ENCODE measurements around the gene MTAP. TPM values are rescaled to one million over a fixed set of nuclear protein-coding genes. Genes with fewer than 3 reads are reported as not detected.
"Not testable (repeated sequence)": the region's sequence is repeated elsewhere in the genome, so short reads cannot be mapped to it uniquely, and the experiment has no call there.

The MTAP gene
- total RNA-seq, 1 donor from 2014 or later = 63.7 TPM

DNA sequence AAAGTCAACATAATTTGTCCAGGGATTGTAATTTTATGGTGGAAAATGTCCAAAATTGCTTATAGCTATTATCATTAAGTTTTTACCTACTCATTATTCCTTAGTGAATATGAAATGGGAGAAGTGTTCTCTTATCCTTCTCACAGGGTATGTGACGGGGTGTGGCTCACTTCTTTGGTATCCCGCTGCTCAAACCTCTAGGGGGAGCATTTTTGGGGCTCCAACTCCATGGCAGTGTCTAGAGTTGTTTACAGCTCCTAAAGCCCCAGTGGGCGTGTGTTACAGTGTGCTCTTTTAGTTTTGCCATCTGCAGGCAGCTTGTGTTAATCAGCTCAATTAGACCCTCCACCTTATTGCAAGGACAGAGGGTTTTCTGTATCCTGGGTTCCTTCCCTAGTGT, 102.3 kb downstream of the MTAP start:
- intact Hi-C loops (cut with micrococcal nuclease) = no loop called here

DNA sequence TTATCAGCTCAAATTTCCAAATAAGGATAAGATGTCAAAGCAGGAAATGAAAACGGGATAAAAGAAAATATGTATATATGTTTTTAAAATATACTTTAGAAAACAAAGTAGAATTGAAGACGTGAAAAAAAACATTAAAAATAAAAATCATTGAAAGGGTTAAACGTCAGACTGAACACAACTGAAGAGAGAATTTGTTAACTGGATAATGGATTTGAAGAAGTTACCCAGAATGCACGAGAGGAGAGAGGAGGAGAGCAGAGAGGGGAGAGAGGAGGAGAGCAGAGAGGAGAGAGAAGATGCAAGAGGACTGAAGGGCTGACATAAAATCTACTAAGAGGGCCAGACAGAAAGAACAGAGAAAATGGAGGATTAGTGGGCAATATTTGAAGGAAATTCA, 103.8 kb downstream of the MTAP start:
- intact Hi-C loops (cut with micrococcal nuclease) = no loop called here

DNA sequence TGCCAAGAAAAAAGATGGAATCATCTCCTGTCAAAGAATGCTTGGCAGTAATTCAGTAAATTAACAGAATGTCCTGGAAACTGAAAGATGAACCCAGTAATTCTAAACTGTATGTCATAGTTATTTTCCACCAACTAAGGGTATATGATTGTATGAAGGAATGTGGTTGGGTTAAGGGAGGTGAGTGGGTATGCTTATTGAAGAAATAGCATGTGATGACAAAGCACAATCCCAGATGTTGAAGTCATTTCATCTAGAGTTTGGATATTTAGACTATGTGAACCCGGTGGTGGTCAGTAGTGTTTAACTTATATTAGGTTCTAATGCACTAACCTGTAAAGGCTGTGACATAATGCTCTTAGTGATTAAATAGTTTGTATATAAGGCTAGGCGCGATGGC, 104.4 kb downstream of the MTAP start:
- intact Hi-C loops (cut with micrococcal nuclease) = no loop called here

DNA sequence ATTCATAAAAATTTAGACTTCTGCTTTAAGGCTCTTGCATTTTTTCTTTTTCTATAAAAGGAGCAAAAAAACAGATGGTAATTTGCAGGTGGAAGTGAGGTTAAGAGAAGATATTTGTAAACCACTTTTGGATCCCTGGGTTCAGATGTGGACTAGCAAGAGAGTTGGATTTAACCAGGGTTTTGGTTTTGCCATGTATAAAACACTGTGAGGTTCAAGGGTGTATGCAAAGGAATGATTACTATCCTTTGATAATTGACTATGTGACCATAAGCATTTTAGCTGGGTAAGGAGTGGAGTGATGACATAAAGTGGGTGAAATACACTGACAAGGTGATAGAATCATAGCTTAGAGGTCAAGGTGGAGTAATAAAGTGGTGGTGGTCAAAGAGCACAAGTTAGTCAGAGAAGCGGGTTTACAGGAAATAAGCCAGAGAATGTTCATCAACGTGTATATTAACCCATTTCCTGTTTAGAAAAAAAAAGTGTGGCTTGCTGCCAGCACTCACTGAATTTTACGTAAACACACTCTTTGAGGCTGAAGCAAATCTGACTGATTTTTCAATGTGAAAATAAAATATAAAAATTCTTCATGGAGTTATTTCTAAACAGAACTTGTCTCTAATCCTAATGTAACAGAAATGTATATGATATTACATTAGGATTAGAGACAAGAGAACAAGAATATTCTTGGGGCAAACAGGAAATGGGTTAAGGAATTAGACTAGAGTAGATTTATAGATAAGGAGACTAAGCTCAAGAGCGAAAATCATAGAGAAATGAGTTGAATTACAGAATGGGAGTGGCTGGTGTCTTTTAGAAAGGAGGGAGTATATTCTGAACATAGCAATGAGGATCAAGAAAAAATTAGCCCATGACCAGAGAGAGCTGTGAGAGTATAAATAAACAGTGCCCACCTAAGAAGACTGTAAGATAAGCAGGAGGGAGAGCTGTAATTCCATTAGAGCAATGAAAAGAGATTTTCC, 117.2 kb downstream of the MTAP start:
- intact Hi-C loops (cut with micrococcal nuclease) = loop anchor here (1.0 to 2.0 kb wide), 2 partner anchors 46 to 75 kb away; partner anchors contain the start of genes CDKN2A and CDKN2B-AS1

DNA sequence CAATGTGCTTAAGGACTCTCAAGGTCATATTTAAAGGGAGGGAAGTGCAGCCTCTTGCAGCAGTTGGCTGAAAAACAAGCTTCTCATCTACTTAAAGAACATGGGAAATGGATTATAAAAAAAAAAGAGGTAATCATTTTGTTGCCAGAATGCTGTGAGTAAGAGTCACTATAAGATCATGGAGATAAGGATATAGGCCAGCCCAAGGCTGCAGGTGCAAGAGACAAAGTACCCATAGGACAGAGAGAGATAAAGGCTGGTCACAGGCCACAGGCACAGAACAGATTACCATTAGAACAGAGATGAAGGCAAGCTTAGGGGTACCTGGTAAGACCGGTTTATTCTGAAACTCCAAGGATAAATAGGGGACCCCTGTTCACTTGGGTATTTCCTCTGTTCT, 121.3 kb downstream of the MTAP start:
- intact Hi-C loops (cut with micrococcal nuclease) = no loop called here

DNA sequence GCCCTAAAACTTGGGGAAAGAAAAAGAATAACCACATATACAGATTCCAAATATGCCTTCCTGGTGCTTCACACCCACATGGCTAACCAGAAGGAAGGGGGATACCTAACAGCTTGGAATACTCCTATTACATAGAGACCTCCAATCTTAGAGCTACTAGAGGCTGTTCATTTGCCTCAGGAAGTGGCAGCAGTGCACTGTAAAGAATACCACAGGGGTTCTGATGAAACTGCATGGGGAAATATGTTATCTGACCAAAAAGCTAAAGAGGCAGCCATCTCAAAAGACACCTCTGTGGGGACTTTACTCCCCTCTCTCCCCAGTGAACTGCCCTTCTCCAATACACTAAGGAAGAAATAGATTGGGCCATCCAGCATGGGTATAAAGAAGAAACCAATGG, 125.3 kb downstream of the MTAP start:
- intact Hi-C loops (cut with micrococcal nuclease) = no loop called here

DNA sequence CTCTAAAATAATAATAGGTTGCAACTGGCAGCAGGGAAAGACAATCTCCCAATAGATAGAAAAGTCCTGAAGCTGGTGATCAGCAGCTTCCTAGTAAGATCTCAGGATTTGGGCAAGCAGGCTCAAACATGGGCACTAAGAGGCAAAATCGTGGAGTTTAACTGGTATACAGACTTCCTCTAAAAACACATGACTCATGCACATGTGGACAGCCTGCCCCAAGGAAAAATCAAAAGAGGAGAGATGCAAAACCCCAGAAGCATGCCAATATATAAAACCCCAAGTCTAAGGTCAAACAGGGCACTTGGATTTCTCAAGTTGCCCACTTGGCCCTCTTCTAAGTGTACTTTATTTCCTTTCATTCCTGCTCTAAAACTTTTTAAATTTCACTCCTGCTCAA, 129.0 kb downstream of the MTAP start:
- intact Hi-C loops (cut with micrococcal nuclease) = no loop called here

DNA sequence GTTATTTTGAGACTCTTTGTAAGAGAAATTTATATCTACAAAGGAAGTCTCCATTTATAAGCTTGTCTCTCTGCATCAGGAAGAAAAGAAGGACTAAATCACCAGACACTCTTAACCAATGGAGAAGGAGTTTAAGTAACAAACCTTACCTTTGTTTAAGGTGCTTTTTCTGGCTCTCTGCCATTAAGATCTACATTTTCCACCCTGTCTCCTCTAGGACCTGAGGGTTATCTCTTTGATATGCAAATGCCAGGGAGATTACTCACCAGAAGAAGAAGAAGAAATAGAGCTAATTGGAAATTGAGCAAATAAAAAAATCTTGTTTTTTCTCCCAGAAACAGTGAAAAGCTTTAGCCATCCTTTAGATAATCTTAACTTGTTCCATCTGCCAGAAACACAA, 130.8 kb downstream of the MTAP start:
- intact Hi-C loops (cut with micrococcal nuclease) = no loop called here

DNA sequence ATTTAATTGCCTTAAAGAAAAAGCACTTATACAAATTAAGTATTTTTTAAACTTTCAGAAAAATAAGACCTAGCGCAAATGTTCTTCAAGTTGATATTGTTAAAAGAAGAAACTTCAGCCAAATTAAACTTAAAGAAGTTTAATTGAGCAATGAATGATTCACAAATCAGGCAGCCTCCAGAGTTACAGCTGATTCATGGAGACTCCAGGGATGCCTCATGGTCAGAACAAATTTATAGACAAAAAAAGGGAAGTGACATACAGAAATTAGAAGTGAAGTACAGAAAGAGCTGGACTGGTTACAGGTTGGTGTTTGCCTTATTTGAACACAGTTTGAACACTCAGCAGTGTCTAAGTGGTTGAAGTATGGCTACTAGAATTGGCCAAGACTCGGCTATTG, 131.4 kb downstream of the MTAP start:
- intact Hi-C loops (cut with micrococcal nuclease) = no loop called here

DNA sequence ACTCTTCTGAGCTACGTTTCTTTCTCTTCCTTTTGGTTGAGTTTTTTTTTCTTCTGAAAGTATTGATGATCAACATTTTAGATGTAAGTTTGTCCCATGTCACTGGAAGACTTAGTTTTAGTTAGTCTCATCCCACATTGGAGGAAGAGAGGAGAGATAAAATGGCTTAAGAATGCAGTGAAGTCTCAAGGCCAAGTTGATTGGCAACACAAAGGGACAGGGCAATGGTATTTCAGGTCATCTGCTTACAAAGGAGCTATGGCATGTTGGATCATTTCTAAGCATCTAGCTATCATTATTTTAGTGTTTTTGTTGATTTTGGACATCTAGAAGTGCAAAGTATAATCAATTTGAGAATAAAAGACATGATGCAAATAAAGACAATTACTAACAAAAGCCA, 133.2 kb downstream of the MTAP start:
- intact Hi-C loops (cut with micrococcal nuclease) = no loop called here

DNA sequence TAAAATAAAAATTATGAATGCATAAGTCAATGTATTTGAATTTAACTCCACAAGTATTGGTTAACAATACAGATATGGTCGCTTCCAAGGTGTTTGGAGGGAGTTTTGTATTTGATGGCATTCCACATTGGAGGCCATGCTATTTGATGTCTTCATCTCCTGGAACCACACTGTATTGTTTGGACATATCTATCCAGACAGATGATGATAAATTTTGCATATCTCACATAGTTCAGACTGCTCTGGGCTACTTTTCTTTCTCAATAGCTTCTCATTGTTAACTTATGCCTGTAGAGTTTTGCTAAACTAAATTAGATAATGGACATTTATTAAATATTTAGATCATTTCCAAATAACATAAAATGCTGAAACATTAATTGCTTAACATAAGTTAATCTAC, 133.7 kb downstream of the MTAP start:
- intact Hi-C loops (cut with micrococcal nuclease) = no loop called here

DNA sequence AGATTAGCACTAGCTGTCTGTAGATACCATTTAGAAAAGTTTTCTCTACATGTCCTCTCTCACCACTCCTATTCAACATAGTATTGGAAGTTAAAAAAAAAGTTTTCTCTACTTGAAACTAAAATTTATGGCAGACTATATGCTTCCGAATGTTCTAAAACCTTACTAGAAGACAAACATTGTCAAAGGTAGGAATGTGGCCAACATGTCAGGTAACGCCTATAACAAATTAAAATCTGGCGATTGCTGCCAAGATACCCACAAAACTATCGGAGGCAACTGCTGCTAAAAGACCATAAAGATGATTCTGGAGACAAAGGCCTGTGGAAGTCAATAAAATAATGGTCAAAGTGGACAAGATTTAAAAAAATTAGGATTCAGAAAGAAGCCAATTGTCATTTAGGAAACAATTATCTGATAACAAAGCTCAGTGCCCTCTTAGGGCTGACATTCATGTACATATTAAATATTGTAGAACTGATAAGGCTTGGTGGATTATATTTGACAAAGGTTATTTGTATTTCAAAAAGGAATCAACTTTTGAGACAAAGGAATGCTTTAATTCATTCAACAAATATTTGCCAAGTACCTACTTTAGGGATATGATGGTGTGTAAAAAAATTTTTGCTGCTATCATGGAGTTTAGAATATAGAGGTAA, 139.0 kb downstream of the MTAP start:
- intact Hi-C loops (cut with micrococcal nuclease) = no loop called here

DNA sequence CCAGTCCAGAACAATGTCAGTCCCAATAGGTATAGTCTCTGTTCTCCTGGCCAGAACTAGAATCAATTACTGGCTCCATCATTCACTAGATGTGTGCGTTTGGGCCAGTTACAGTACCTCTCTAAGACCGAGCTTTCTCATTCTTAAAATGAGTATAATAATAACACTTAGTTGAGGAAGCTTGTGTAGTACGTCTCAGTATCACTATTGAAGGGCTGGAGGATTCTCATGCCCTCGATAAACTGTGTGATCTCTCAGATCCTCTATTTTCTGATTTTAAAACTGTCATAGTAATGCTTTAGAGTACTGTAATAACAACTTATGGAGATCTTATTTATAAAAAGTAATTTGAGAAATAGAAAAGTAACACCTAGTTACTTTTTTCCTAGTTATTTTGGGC, 141.0 kb downstream of the MTAP start:
- intact Hi-C loops (cut with micrococcal nuclease) = no loop called here

DNA sequence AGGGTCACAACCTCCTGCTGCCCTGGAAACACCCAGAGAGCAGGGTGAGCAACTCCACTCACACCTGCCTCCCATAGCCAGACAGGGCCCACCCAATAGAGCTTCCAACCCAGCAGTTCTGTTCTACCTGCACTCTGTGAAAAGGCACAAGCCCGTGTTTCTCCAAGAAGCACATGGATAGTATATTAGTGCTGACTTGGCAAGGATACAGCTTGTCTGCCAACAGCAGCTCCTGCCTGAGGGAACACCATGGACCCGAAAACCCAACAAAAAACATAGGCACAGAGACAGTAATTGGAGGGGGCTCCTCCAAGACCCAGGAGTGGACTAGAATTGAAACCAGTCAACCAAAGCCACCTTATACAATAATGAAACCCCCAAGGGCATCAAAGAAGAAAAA, 143.2 kb downstream of the MTAP start:
- intact Hi-C loops (cut with micrococcal nuclease) = no loop called here

DNA sequence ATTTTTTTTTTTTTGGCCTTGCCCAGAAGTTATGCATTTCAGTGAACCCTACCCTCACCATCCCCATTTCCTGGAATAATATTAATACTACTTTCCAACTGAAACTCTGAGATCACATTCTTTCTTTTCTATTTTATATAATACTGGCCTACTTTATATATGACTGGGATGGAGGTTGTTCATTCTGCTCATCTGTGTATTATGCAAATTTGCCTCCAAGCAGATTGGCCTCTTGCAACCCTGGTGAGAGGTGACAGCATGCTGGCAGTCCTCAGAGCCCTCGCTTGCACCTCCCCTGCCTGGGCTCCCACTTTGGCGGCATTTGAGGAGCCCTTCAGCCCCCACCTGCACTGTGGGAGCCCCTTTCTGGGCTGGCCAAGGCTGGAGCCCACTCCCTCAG, 156.4 kb downstream of the MTAP start:
- intact Hi-C loops (cut with micrococcal nuclease) = no loop called here

DNA sequence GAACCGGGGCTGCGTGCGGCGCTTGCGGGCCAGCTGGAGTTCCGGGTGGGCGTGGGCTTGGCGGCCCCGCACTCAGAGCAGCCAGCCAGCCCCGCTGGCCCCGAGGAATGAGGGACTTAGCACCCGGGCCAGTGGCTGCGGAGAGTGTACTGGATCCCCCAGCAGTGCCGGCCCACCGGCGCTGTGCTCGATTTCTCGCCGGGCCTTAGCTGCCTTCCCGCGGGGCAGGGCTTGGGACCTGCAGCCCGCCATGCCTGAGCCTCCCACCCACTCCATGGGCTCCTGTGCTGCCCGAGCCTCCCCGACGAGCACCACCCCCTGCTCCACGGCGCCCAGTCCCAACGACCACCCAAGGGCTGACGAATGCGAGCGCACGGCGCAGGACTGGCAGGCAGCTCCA, 156.8 kb downstream of the MTAP start:
- intact Hi-C loops (cut with micrococcal nuclease) = not testable (repeated sequence)

DNA sequence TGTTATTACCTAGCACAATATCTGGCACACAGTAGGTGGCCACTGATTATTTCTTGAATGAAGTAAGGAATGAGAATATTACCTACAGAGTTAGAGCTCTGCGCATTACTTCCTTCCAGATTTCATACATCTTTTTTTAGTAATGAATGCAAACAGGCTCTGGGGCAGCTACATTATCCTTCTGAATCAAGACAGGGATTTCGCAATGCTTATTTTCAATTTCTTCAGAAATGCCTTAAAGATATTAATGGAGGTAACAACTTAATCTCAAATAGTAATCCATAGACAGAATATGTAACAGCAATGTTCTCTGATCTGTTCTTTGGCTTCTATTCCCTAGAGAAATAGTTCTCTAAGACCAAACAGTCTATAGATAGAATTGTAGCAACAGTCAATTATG, 159.1 kb downstream of the MTAP start:
- intact Hi-C loops (cut with micrococcal nuclease) = no loop called here

DNA sequence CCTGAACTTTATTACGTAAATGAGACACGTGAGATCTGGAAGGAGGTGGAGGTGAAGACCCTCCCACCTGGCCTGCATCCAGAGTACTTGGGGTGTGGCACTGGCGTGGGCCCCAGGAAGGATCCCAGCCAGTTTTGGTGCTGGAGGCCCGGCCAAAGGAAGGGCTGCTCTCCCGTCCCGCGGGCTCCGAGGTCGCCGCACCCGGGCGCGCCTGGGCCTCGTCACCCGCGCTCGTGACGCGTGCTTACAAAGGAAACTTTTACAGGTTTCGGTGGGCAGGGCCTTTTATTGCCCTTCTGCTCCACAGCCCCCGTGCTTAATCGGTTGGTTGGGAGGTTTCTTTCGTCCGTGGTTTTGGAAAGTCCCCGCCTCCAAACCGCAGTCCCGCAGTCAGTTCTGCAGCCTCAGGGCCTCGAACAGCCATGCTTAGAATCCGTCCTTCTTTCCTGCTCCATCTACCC, 162.5 kb downstream of the MTAP start:
- intact Hi-C loops (cut with micrococcal nuclease) = loop anchor here (1.0 kb wide), 4 partner anchors 29 to 274 kb away; partner anchors contain the start of genes CDKN2A and CDKN2B-AS1

DNA sequence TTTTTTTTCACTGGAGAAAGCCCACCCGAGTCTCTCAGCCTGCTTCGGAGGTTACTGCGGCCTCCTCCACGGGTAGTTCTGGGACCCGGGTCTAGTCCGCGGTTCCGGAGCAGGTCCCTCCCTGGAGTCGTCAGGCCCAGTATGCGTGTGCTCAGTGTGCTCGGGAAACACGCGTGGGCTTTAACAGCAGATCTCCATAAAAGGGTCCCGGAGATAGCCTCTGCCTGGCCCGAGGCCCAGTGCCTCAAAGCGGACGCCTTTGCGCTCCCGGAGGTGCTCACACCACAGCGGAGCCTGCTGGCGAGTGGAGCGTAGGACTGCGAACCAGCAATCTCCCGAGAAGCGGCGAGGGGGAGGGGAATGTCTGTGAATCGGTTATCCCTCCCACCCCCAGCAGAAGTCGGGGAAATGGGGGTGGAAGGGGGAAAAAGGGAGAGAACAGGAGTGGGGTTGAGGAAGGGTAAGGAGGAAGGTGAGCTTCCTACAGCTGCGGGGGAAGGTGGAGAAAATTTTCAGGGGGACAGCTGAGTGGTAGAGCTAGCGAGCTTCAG, 163.0 kb downstream of the MTAP start:
- intact Hi-C loops (cut with micrococcal nuclease) = loop anchor here (1.0 kb wide), 4 partner anchors 29 to 274 kb away; partner anchors contain the start of genes CDKN2A and CDKN2B-AS1

DNA sequence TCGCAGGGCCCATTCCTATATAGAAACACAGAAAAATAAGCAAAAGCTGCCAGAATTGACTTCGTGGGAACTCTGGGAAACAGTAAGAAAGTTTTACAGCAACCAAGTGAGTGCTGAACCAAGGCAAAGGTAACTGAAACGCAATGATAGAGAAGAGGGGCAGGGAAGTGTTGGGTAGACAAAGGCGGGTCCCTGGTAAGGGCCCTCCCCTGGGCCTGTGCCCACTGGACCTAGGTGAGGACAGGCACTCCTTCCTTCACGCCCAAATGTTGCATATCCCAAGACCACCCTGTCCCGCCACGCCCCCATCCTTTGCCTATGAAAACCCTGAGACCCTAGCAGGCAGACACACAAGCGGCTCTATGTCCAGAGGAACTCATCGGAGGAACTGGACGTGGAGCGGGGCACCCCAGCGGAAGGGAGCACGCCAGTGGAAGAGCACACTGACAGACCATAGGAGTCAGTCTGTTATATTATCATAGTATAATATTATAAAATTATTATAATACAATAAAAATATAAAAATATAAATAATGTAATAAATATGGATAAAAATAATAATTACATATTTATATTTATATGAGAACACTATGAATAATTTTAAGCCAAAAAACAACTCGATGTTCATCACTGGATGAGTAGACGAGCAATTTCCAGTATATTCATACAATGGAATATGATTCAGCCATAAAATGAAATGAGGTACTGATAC, 163.9 kb downstream of the MTAP start:
- intact Hi-C loops (cut with micrococcal nuclease) = no loop called here

DNA sequence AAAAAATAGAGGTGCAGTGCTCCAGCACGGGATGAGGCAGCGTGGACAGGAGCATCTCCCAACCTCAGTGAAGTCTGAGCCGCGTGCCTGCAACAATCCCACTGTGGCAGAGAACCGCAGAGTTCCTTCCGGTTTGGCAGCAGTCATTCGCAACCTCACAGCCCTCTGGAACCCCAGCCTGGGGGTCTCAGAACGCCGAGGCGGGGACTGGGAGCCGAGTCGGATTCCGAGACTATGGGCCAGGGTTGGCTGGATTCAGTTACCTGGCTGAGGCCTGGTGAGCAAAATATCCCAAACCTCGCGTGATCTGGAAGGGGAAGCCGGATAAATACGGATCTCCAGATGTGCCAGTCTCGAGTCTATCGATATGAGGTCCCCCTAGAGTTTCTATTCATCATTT, 164.7 kb downstream of the MTAP start:
- intact Hi-C loops (cut with micrococcal nuclease) = loop anchor here (1.0 kb wide), 1 partner anchor 8 kb away; no protein-coding TSS in a partner anchor
